ENCODE measurements around the gene MIPOL1.

Gene MIPOL1

GRCh38 chr14:37401093-37401492 lies 203.4 kb downstream of the MIPOL1 start:
- H3K27me3 ChIP-seq (ENCODE audit: control insufficient read depth, insufficient read depth, low read length), result no peaks in the 10 kb centered on the region
- no peaks in the 10 kb centered on the region for H3K4me1 ChIP-seq (ENCODE audit: control insufficient read depth, insufficient read depth, low read length)
- no peak overlapping the region for H3K4me3 ChIP-seq (ENCODE audit: low read length)
- no peak overlapping the region for H3K9ac ChIP-seq (ENCODE audit: low read length)
- no peak overlapping the region for H3K27ac ChIP-seq (ENCODE audit: low read depth, low read length)
- no peaks in the 10 kb centered on the region for H3K36me3 ChIP-seq (ENCODE audit: control insufficient read depth, insufficient read depth, low read length)

DNA sequence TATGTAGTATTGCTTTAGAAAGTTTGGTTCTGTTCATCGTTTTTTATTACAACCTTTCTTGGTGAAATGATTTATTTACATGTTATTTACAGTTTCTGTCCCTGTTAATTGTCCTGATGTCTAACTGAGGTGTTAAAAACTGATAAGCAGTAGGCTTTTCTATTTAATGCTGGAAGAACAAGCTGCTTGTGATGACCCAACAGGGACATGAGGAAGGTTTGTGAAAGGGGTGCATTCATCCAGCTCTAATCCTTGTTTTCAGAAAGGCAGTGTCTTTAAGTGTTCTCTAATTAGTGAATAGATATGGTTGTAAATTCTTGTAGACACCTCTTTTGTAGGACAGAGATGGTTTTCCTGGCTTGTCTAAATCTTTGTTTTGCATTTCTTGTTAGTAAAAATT lies 205.9 kb downstream of the MIPOL1 start:
- Histone ChIP-seq H3K27me3 (ENCODE audit: control insufficient read depth, insufficient read depth, low read length) (no peaks in the 10 kb centered on the region), H3K9ac (ENCODE audit: low read length) (no peak overlapping the region), H3K36me3 (ENCODE audit: control insufficient read depth, insufficient read depth, low read length) (no peaks in the 10 kb centered on the region), H3K4me3 (ENCODE audit: low read length) (no peak overlapping the region), H3K4me1 (ENCODE audit: control insufficient read depth, insufficient read depth, low read length) (no peaks in the 10 kb centered on the region), H3K27ac (ENCODE audit: low read depth, low read length) (no peak overlapping the region)

DNA sequence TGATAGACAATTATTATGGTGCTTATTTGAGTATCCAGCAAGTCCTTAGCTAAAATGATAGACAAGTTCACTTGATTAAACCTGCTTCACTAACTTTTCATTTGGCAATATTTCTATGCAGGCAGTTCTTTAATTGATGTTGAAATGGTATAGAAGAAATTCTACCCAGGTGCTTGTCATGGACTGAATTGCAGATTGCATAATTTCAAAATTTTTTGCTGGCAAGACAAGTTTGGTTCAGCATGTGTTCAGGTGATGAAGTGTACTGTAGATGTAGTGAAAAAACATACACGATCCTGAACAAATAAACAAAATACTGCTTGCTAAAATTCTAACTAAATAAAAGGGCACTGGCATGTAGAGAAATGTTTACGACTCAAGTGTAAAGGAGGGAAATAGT lies 208.4 kb downstream of the MIPOL1 start:
- H3K4me1 ChIP-seq (ENCODE audit: control insufficient read depth, insufficient read depth, low read length), result no peaks in the 10 kb centered on the region
- H3K27ac ChIP-seq (ENCODE audit: low read depth, low read length), result no peak overlapping the region
- no peak overlapping the region for H3K9ac ChIP-seq (ENCODE audit: low read length)
- no peaks in the 10 kb centered on the region for H3K36me3 ChIP-seq (ENCODE audit: control insufficient read depth, insufficient read depth, low read length)
- H3K4me3 ChIP-seq (ENCODE audit: low read length), result no peak overlapping the region
- H3K27me3 ChIP-seq (ENCODE audit: control insufficient read depth, insufficient read depth, low read length), result no peaks in the 10 kb centered on the region

DNA sequence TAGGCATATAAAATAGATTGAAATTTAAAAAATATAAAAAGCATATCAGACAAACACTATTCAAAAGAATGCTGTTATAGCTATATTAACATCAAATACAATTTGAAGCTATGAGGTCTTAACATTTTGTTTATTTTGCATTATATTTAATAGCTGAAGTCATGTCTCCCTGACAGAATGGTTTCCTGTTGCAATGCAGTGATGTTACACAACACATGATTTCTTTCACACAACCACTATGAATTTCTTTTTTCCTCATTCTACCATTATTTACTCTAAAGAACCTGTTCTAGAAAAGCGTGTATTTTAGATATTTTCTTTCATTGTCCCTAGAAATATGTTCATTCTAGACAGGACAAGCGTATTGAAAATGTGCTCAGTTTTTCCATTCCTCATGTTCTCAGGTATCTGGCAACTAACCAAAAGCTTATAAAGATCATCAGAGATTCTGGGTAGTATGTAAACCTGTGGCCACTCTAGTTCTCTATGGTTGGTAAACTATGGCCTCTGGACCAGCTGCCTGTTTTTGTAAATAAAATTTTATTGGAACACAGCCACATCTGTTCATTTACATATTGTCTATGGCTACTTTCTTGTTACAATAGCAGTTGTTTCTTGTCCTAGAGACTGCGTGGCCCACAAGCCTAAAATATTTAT lies 213.5 kb downstream of the MIPOL1 start:
- Histone ChIP-seq H3K4me1 (ENCODE audit: control insufficient read depth, insufficient read depth, low read length) (no peaks in the 10 kb centered on the region), H3K27ac (ENCODE audit: low read depth, low read length) (no peak overlapping the region), H3K27me3 (ENCODE audit: control insufficient read depth, insufficient read depth, low read length) (no peaks in the 10 kb centered on the region), H3K36me3 (ENCODE audit: control insufficient read depth, insufficient read depth, low read length) (no peaks in the 10 kb centered on the region), H3K4me3 (ENCODE audit: low read length) (no peak overlapping the region), H3K9ac (ENCODE audit: low read length) (no peak overlapping the region)

GRCh38 chr14:37413050-37413449 lies 215.3 kb downstream of the MIPOL1 start:
- Histone ChIP-seq H3K36me3 (ENCODE audit: control insufficient read depth, insufficient read depth, low read length) (no peaks in the 10 kb centered on the region), H3K27ac (ENCODE audit: low read depth, low read length) (no peak overlapping the region), H3K4me1 (ENCODE audit: control insufficient read depth, insufficient read depth, low read length) (no peaks in the 10 kb centered on the region), H3K4me3 (ENCODE audit: low read length) (no peak overlapping the region), H3K9ac (ENCODE audit: low read length) (no peak overlapping the region), H3K27me3 (ENCODE audit: control insufficient read depth, insufficient read depth, low read length) (no peaks in the 10 kb centered on the region)

DNA sequence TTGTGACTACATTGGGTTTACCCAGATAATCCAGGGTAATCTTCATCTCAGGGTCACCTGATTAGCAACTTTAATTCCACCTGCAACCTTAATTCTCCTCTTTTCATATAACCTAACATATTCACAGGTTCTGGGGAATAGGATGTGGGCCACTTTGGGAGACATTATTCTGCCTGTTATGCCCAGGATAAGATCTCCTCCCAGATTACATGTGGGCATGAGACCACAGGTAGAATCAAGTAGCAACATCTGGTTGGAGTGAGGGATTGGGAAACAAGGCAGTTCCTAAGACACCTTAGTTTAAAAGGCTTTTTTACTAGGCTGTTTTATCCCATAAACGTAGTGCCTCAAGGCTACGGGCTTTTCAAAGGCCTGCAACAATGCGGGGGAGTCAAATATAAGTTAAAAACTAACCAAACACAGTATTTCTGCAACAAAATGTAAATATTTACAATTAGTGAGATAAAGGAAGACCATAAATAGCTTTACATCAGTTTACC lies 215.8 kb downstream of the MIPOL1 start:
- no peaks in the 10 kb centered on the region for H3K4me1 ChIP-seq (ENCODE audit: control insufficient read depth, insufficient read depth, low read length)
- H3K9ac ChIP-seq (ENCODE audit: low read length), result no peak overlapping the region
- H3K27me3 ChIP-seq (ENCODE audit: control insufficient read depth, insufficient read depth, low read length), result no peaks in the 10 kb centered on the region
- H3K4me3 ChIP-seq (ENCODE audit: low read length), result no peak overlapping the region
- no peaks in the 10 kb centered on the region for H3K36me3 ChIP-seq (ENCODE audit: control insufficient read depth, insufficient read depth, low read length)
- H3K27ac ChIP-seq (ENCODE audit: low read depth, low read length), result no peak overlapping the region

- Histone ChIP-seq H3K4me1 (ENCODE audit: control insufficient read depth, insufficient read depth, low read length) (no peaks in the 10 kb centered on the region), H3K36me3 (ENCODE audit: control insufficient read depth, insufficient read depth, low read length) (no peaks in the 10 kb centered on the region), H3K4me3 (ENCODE audit: low read length) (no peak overlapping the region), H3K27me3 (ENCODE audit: control insufficient read depth, insufficient read depth, low read length) (no peaks in the 10 kb centered on the region), H3K9ac (ENCODE audit: low read length) (no peak overlapping the region), H3K27ac (ENCODE audit: low read depth, low read length) (no peak overlapping the region)
These were observed 218.5 kb downstream of the MIPOL1 start for GRCh38 chr14:37416264-37416663.

GRCh38 chr14:37417151-37417550 lies 219.4 kb downstream of the MIPOL1 start:
- Histone ChIP-seq H3K27ac (ENCODE audit: low read depth, low read length) (no peak overlapping the region), H3K36me3 (ENCODE audit: control insufficient read depth, insufficient read depth, low read length) (no peaks in the 10 kb centered on the region), H3K9ac (ENCODE audit: low read length) (no peak overlapping the region), H3K4me1 (ENCODE audit: control insufficient read depth, insufficient read depth, low read length) (no peaks in the 10 kb centered on the region), H3K4me3 (ENCODE audit: low read length) (no peak overlapping the region), H3K27me3 (ENCODE audit: control insufficient read depth, insufficient read depth, low read length) (no peaks in the 10 kb centered on the region)

- Histone ChIP-seq H3K36me3 (ENCODE audit: control insufficient read depth, insufficient read depth, low read length) (no peaks in the 10 kb centered on the region), H3K4me3 (ENCODE audit: low read length) (no peak overlapping the region), H3K27me3 (ENCODE audit: control insufficient read depth, insufficient read depth, low read length) (no peaks in the 10 kb centered on the region), H3K27ac (ENCODE audit: low read depth, low read length) (no peak overlapping the region), H3K9ac (ENCODE audit: low read length) (no peak overlapping the region), H3K4me1 (ENCODE audit: control insufficient read depth, insufficient read depth, low read length) (no peaks in the 10 kb centered on the region)
These were observed 220.1 kb downstream of the MIPOL1 start for GRCh38 chr14:37417833-37418232.

GRCh38 chr14:37420622-37421021 lies 222.9 kb downstream of the MIPOL1 start:
- H3K4me1 ChIP-seq (ENCODE audit: control insufficient read depth, insufficient read depth, low read length), result no peaks in the 10 kb centered on the region

GRCh38 chr14:37422319-37422718 lies 224.6 kb downstream of the MIPOL1 start:
- no peak overlapping the region for H3K4me3 ChIP-seq (ENCODE audit: low read length)
- no peaks in the 10 kb centered on the region for H3K27me3 ChIP-seq (ENCODE audit: control insufficient read depth, insufficient read depth, low read length)
- no peaks in the 10 kb centered on the region for H3K36me3 ChIP-seq (ENCODE audit: control insufficient read depth, insufficient read depth, low read length)
- no peak overlapping the region for H3K27ac ChIP-seq (ENCODE audit: low read depth, low read length)
- no peaks in the 10 kb centered on the region for H3K4me1 ChIP-seq (ENCODE audit: control insufficient read depth, insufficient read depth, low read length)
- H3K9ac ChIP-seq (ENCODE audit: low read length), result no peak overlapping the region

More at GRCh38 chr14:37420622-37421021, 222.9 kb downstream of the MIPOL1 start:
- Histone ChIP-seq H3K27me3 (ENCODE audit: control insufficient read depth, insufficient read depth, low read length) (no peaks in the 10 kb centered on the region), H3K4me3 (ENCODE audit: low read length) (no peak overlapping the region), H3K36me3 (ENCODE audit: control insufficient read depth, insufficient read depth, low read length) (no peaks in the 10 kb centered on the region), H3K27ac (ENCODE audit: low read depth, low read length) (no peak overlapping the region), H3K9ac (ENCODE audit: low read length) (no peak overlapping the region)

DNA sequence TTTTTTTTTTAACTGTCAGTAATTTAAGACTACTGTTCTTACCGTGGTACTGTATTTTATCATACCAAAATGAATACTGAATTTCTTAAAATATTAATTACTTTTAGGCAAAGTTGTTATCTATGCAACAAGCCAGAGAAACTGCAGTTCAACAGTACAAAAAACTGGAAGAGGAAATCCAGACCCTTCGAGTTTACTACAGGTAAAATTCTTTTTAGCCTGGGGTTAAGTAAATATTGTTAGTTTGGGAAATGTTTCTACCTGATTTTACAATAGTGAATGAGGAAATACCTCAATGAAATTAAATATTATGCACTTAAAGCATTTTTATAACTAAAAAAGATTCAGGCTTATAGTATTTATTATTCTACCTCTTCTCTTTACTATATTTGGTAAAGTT lies 225.0 kb downstream of the MIPOL1 start:
- Histone ChIP-seq H3K4me1 (ENCODE audit: control insufficient read depth, insufficient read depth, low read length) (no peaks in the 10 kb centered on the region), H3K36me3 (ENCODE audit: control insufficient read depth, insufficient read depth, low read length) (no peaks in the 10 kb centered on the region), H3K4me3 (ENCODE audit: low read length) (no peak overlapping the region), H3K9ac (ENCODE audit: low read length) (no peak overlapping the region), H3K27me3 (ENCODE audit: control insufficient read depth, insufficient read depth, low read length) (no peaks in the 10 kb centered on the region), H3K27ac (ENCODE audit: low read depth, low read length) (no peak overlapping the region)

DNA sequence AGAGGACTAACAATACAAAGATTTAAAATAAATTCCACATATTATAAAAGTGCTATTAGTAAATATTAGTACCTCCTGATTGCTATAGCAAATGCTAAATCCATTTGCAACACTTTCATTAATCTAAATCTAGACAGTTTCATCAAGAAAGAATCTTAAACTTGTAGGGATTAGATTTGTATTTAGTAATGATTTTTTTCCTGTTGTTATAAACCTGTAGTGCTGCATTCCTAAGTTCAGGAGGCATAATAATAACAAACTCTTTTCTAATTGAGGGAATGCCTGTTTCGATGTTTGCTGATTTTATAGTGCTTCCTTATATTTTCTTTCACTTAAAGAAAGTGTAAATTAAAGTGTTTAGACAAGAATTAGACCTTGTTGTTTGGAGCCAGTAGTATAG lies 231.2 kb downstream of the MIPOL1 start:
- H3K36me3 ChIP-seq (ENCODE audit: control insufficient read depth, insufficient read depth, low read length), result no peaks in the 10 kb centered on the region
- H3K9ac ChIP-seq (ENCODE audit: low read length), result no peak overlapping the region
- no peak overlapping the region for H3K4me3 ChIP-seq (ENCODE audit: low read length)
- no peaks in the 10 kb centered on the region for H3K4me1 ChIP-seq (ENCODE audit: control insufficient read depth, insufficient read depth, low read length)
- H3K27me3 ChIP-seq (ENCODE audit: control insufficient read depth, insufficient read depth, low read length), result no peaks in the 10 kb centered on the region
- H3K27ac ChIP-seq (ENCODE audit: low read depth, low read length), result no peak overlapping the region

Data from rectal smooth muscle tissue (tissue), 1 donor.